OCI-LY3 (cell line): ENCODE results near the gene FRK.

Experiments used
- EZH2phosphoT487 ChIP-seq: fragments of 200-600 bp; shearing (Covaris generic); IDR thresholded peaks from 2 replicates; pipeline ENCODE4 v1.6.1; 2018; ENCODE audit warnings: antibody characterized with exemption, mixed run types, low read depth
- TF ChIP-seq, protein P1 (sequence below): fragments of 200-600, 300-600 bp; sonication (generic); IDR thresholded peaks from 2 replicates; pipeline ENCODE4 v1.5.1; 2014; ENCODE audit warnings: antibody characterized with exemption, low read length, low read depth

GRCh38 chr6:116017546-116018295 lies 43.0 kb downstream of the FRK start:
- TF ChIP-seq, protein P1, sequence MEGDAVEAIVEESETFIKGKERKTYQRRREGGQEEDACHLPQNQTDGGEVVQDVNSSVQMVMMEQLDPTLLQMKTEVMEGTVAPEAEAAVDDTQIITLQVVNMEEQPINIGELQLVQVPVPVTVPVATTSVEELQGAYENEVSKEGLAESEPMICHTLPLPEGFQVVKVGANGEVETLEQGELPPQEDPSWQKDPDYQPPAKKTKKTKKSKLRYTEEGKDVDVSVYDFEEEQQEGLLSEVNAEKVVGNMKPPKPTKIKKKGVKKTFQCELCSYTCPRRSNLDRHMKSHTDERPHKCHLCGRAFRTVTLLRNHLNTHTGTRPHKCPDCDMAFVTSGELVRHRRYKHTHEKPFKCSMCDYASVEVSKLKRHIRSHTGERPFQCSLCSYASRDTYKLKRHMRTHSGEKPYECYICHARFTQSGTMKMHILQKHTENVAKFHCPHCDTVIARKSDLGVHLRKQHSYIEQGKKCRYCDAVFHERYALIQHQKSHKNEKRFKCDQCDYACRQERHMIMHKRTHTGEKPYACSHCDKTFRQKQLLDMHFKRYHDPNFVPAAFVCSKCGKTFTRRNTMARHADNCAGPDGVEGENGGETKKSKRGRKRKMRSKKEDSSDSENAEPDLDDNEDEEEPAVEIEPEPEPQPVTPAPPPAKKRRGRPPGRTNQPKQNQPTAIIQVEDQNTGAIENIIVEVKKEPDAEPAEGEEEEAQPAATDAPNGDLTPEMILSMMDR, result no peak
- no peak for TF ChIP-seq EZH2phosphoT487
